ENCODE measurements around the gene RAN. TPM values are rescaled to one million over a fixed set of nuclear protein-coding genes. Genes with fewer than 3 reads are reported as not detected.

Gene RAN
- total RNA-seq, 1 donor from 2014 or later = 803 TPM

- Mint-ChIP-seq H3K4me1 (ENCODE audit: low read depth) (no peaks in the 10 kb centered on the region), H3K36me3 (ENCODE audit: insufficient read depth) (no peaks in the 10 kb centered on the region), H3K9me3 (ENCODE audit: low read depth) (no peaks in the 10 kb centered on the region), H3K4me3 (ENCODE audit: low read depth) (no peak overlapping the region), H3K27me3 (no peaks in the 10 kb centered on the region), H3K27ac (peak overlapping the region; percentile 4)
- no peak for DNase-seq (ENCODE audit: low spot score, unreplicated experiment)
- peak; percentile 9 for TF ChIP-seq CTCF (IDR thresholded peaks at IDR 0.05; ENCODE audit: unreplicated experiment)
Measured at GRCh38 chr12:130863298-130863697, 8.6 kb upstream of the RAN start.

- H3K27me3 Mint-ChIP-seq = peaks cover 2% of the 10 kb centered on the region
Measured at GRCh38 chr12:130868412-130868811, 3.5 kb upstream of the RAN start.

GRCh38 chr12:130870442-130871285, 1.2 kb upstream of the RAN start:
- peak overlapping the region; percentile 74 for H3K4me3 Mint-ChIP-seq (ENCODE audit: low read depth)
- TF ChIP-seq CTCF (IDR thresholded peaks at IDR 0.05; ENCODE audit: unreplicated experiment) = peak; percentile 65
- H3K27ac Mint-ChIP-seq = peak overlapping the region; percentile 94
- peaks cover 2% of the 10 kb centered on the region for H3K27me3 Mint-ChIP-seq
- H3K9me3 Mint-ChIP-seq (ENCODE audit: low read depth) = no peaks in the 10 kb centered on the region
- H3K4me1 Mint-ChIP-seq (ENCODE audit: low read depth) = peaks cover 24% of the 10 kb centered on the region
- DNase-seq (ENCODE audit: low spot score, unreplicated experiment) = peak; percentile 44
- peaks cover 26% of the 10 kb centered on the region for H3K36me3 Mint-ChIP-seq (ENCODE audit: insufficient read depth)

More at GRCh38 chr12:130868412-130868811, 3.5 kb upstream of the RAN start:
- no peak for TF ChIP-seq CTCF (IDR thresholded peaks at IDR 0.05; ENCODE audit: unreplicated experiment)
- H3K9me3 Mint-ChIP-seq (ENCODE audit: low read depth) = no peaks in the 10 kb centered on the region
- no peak overlapping the region for H3K4me3 Mint-ChIP-seq (ENCODE audit: low read depth)
- H3K36me3 Mint-ChIP-seq (ENCODE audit: insufficient read depth) = peaks cover 8% of the 10 kb centered on the region
- DNase-seq (ENCODE audit: low spot score, unreplicated experiment) = no peak
- no peak overlapping the region for H3K27ac Mint-ChIP-seq
- H3K4me1 Mint-ChIP-seq (ENCODE audit: low read depth) = peaks cover 13% of the 10 kb centered on the region

- Mint-ChIP-seq H3K36me3 (ENCODE audit: insufficient read depth) (peaks cover 39% of the 10 kb centered on the region), H3K27ac (peak overlapping the region; percentile 98), H3K4me3 (ENCODE audit: low read depth) (peak overlapping the region; percentile 95), H3K4me1 (ENCODE audit: low read depth) (peaks cover 38% of the 10 kb centered on the region), H3K9me3 (ENCODE audit: low read depth) (no peaks in the 10 kb centered on the region), H3K27me3 (peaks cover 2% of the 10 kb centered on the region)
- TF ChIP-seq CTCF (IDR thresholded peaks at IDR 0.05; ENCODE audit: unreplicated experiment) = no peak
- peak; percentile 22 for DNase-seq (ENCODE audit: low spot score, unreplicated experiment)
Measured at GRCh38 chr12:130872179-130873096, 572 bp downstream of the RAN start.
